Heart left ventricle (tissue), 13 donors: ENCODE measurements around the gene ZNF578.
"Not testable (repeated sequence)": the region's sequence is repeated elsewhere in the genome, so short reads cannot be mapped to it uniquely, and the experiment has no call there.

Experiments used
- CTCF ChIP-seq, 12 donors: fragments of 200-600 bp; sonication (generic) in 4 of 12; IDR thresholded peaks; one replicate each; pipeline versions ENCODE4 v1.5.0 to v1.8.0; 2018 to 2022; ENCODE audit warnings: antibody characterized with exemption in 12 of 12, mild to moderate bottlenecking in 5 of 12
- POLR2A ChIP-seq, 2 donors: fragments of 450-650 bp; IDR thresholded peaks; one replicate each; pipeline ENCODE4 v1.6.1; 2017; ENCODE audit warnings: antibody characterized with exemption in 2 of 2, mild to moderate bottlenecking in 2 of 2, moderate library complexity in 2 of 2
- donor health status: ischemic (EF 13 %, LVEDD 7.1; RV severe dilation, severe dysfunction).
- donor health status: DM: no; HTN: yes; CAD: no.
- donor health status: DM: no; HTN: no; CAD: no.
- donor health status: ischemic (EF 25% LVEDD 6.9; RV normal size, moderate dysfunction).
- donor health status: ischemic (EF 25% LVEDD 5.7; RV mildly dilated, moderate dysfunction).
- donor health status: ischemic (EF 35%, LVEDD 5.7; RV mildly dilated, moderate dysfunction).
- donor health status: nonischemic (EF 11% LVEDD 7.7; RV severe dilation, severe dysfunction).
- donor health status: DM: yes; HTN: yes; CAD: no.
- donor health status: PGD.
- donor health status: ischemic (EF 29% LVEDD 5.4; RV normal size, mild dysfunction).
- donor health status: nonischemic (EF 23%, LVEDD 6.1; RV moderate dilation, normal function).

- TF ChIP-seq CTCF, POLR2A (IDR thresholded peaks at IDR 0.05): not testable (repeated sequence)
Observed at GRCh38 chr19:52485064-52485463, 31.7 kb downstream of the ZNF578 start.
